ENCODE measurements around the gene NEDD4L. TPM values are rescaled to one million over a fixed set of nuclear protein-coding genes. Genes with fewer than 3 reads are reported as not detected.

NEDD4L gene
- total RNA-seq, 1 experiment from 2014 or later = 57.4 TPM

DNA sequence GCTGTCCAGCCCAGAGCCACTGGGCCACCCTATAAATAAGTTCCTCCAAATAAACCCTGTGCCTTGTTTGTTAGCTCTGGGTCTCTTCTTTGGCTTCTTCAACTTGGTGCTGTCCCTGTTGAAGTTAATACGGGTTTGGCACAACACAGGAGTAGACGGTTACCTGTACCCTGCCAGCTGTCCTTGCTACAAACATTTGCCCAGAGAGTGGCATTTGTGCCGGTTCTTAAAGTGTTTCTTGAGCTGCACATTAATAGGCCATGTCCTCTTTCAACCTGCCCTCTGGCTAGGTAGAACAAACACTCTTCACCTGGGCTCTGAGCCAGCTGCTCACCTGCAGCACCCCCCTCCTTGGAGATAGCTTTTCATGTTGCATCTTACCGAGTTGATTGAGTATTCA is 139.2 kb downstream of the NEDD4L start:
- H2AFZ ChIP-seq = no peak overlapping the region
- POLR2A ChIA-PET (ENCODE audit: unreplicated experiment) = no interaction called here
- H3K27me3 ChIP-seq (ENCODE audit: insufficient read depth, low read depth) = no peaks in the 10 kb centered on the region
- intact Hi-C loops (cut with micrococcal nuclease; ENCODE audit: unreplicated experiment) = loop anchor here (10.0 kb wide), 1 partner anchor 82 kb away; no protein-coding TSS in a partner anchor
- peaks cover 42% of the 10 kb centered on the region for H3F3A ChIP-seq (ENCODE audit: insufficient read depth, low read depth)
- no peaks in the 10 kb centered on the region for H4K20me1 ChIP-seq (ENCODE audit: insufficient read depth)
- CTCF ChIA-PET = no interaction called here
- no peak for DNase-seq
- H3K4me1 ChIP-seq (replicated peaks; ENCODE audit: insufficient read depth) = peaks cover 62% of the 10 kb centered on the region
- no TSS peak for BruUV-seq (replicated peaks)
- 0 out of 2 replicates have a peak overlapping the region, but pooled peaks have one; percentile 16 for H3K27ac ChIP-seq
- TF ChIP-seq EZH2 (IDR thresholded peaks at IDR 0.05; ENCODE audit: low read depth) = no peak
- TF ChIP-seq, protein P1, sequence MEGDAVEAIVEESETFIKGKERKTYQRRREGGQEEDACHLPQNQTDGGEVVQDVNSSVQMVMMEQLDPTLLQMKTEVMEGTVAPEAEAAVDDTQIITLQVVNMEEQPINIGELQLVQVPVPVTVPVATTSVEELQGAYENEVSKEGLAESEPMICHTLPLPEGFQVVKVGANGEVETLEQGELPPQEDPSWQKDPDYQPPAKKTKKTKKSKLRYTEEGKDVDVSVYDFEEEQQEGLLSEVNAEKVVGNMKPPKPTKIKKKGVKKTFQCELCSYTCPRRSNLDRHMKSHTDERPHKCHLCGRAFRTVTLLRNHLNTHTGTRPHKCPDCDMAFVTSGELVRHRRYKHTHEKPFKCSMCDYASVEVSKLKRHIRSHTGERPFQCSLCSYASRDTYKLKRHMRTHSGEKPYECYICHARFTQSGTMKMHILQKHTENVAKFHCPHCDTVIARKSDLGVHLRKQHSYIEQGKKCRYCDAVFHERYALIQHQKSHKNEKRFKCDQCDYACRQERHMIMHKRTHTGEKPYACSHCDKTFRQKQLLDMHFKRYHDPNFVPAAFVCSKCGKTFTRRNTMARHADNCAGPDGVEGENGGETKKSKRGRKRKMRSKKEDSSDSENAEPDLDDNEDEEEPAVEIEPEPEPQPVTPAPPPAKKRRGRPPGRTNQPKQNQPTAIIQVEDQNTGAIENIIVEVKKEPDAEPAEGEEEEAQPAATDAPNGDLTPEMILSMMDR (conservative IDR thresholded peaks at IDR 0.05) = no peak
- H3K36me3 ChIP-seq (ENCODE audit: low read depth) = no peaks in the 10 kb centered on the region
- no peaks in the 10 kb centered on the region for H3K9me2 ChIP-seq (ENCODE audit: insufficient read depth)
- H3K79me2 ChIP-seq (ENCODE audit: low read depth) = peaks cover 81% of the 10 kb centered on the region
- H3K4me3 ChIP-seq = no peak overlapping the region
- H3K9me3 ChIP-seq (ENCODE audit: insufficient read depth, low read depth) = no peaks in the 10 kb centered on the region
- no peak overlapping the region; the same call in 1 of the 2 replicates for H3K4me2 ChIP-seq

DNA sequence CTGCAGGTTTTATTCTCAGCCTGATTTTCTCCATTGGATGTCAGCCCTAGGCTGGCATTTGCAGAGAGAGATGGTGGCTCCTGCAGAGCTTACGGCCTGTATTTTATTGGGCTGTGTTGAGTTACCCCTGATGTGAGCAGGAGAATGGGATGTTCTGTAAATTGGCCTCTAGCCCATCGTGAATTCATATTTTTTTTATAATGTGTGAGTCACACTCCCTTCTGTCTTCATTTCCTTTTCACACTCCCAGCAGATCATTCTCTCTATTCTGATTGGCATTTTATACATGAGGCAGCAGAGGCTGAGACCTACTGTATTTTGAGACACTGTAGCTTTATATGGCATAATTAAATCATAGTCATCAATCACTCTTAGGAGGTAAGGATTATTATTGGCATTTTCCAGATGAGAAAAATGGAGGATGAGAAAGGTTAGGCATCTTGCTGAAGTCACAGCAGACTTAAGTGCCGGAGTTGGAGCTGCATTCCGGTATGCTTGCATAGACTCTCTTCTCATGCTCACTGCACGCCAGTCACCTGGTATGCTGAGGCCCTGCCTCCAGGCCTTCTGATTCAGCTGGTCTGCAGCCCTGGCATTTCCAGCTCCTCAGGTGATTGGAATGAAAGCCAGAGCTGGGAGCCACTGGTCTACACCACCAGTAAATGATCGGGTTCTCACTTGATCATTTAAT is 142.4 kb downstream of the NEDD4L start:
- H3K4me2 ChIP-seq = peak overlapping the region; percentile 83
- H2AFZ ChIP-seq = no peak overlapping the region
- H3K27ac ChIP-seq = peak overlapping the region; percentile 92
- ChIA-PET POLR2A (ENCODE audit: unreplicated experiment) (interaction anchor here (0.6 to 0.8 kb wide), 3 partner anchors 32 to 1767 kb away, joined by 3 to 12 read pairs (median 4); no protein-coding TSS in a partner anchor), CTCF (no interaction called here)
- peaks cover 85% of the 10 kb centered on the region for H3K4me1 ChIP-seq (replicated peaks; ENCODE audit: insufficient read depth)
- H4K20me1 ChIP-seq (ENCODE audit: insufficient read depth) = no peaks in the 10 kb centered on the region
- intact Hi-C loops (cut with micrococcal nuclease; ENCODE audit: unreplicated experiment) = loop anchor here (1.0 to 10.0 kb wide), 3 partner anchors 35 to 136 kb away; no protein-coding TSS in a partner anchor
- DNase-seq = peak; percentile 73 to 96
- no peaks in the 10 kb centered on the region for H3K9me2 ChIP-seq (ENCODE audit: insufficient read depth)
- peaks cover 79% of the 10 kb centered on the region for H3K79me2 ChIP-seq (ENCODE audit: low read depth)
- no peak for TF ChIP-seq EZH2 (IDR thresholded peaks at IDR 0.05; ENCODE audit: low read depth)
- TF ChIP-seq, protein P1 (conservative IDR thresholded peaks at IDR 0.05) = no peak
- peaks cover 42% of the 10 kb centered on the region for H3F3A ChIP-seq (ENCODE audit: insufficient read depth, low read depth)
- H3K9me3 ChIP-seq (ENCODE audit: insufficient read depth, low read depth) = no peaks in the 10 kb centered on the region
- H3K4me3 ChIP-seq = peak overlapping the region; percentile 32; the same call in 1 of the 2 replicates
- no peaks in the 10 kb centered on the region for H3K27me3 ChIP-seq (ENCODE audit: insufficient read depth, low read depth)
- BruUV-seq (replicated peaks) = no TSS peak
- H3K36me3 ChIP-seq (ENCODE audit: low read depth) = no peaks in the 10 kb centered on the region

DNA sequence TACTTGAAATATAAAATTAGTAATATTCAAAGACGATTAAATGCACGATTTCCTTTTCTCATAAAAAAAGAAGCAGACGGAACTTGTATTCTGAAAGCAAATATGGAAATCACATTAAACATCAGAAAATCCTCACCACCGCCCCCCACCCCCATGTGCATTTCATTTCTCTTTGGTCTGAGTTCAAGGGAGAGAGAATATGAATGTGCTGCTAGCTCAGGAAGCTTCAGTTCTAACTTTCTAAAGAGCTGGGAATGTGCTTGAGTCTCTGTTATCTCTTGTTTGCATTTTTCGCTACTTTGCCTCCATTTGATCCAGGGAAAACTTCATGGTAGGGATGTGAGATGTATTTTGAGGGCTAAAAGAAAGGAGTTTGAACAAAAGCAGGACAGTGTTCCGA is 143.6 kb downstream of the NEDD4L start:
- peaks cover 85% of the 10 kb centered on the region for H3K4me1 ChIP-seq (replicated peaks; ENCODE audit: insufficient read depth)
- no peaks in the 10 kb centered on the region for H3K9me3 ChIP-seq (ENCODE audit: insufficient read depth, low read depth)
- TF ChIP-seq, protein P1 (conservative IDR thresholded peaks at IDR 0.05) = no peak
- no peak for TF ChIP-seq EZH2 (IDR thresholded peaks at IDR 0.05; ENCODE audit: low read depth)
- CTCF ChIA-PET = no interaction called here
- H3K36me3 ChIP-seq (ENCODE audit: low read depth) = no peaks in the 10 kb centered on the region
- peaks cover 80% of the 10 kb centered on the region for H3K79me2 ChIP-seq (ENCODE audit: low read depth)
- intact Hi-C loops (cut with micrococcal nuclease; ENCODE audit: unreplicated experiment) = loop anchor here (2.0 to 10.0 kb wide), 2 partner anchors 77 to 135 kb away; no protein-coding TSS in a partner anchor
- H4K20me1 ChIP-seq (ENCODE audit: insufficient read depth) = no peaks in the 10 kb centered on the region
- no TSS peak for BruUV-seq (replicated peaks)
- no peak overlapping the region for H2AFZ ChIP-seq
- no peak for DNase-seq
- no peak overlapping the region for H3K4me3 ChIP-seq
- no peaks in the 10 kb centered on the region for H3K27me3 ChIP-seq (ENCODE audit: insufficient read depth, low read depth)
- POLR2A ChIA-PET (ENCODE audit: unreplicated experiment) = no interaction called here
- H3K9me2 ChIP-seq (ENCODE audit: insufficient read depth) = no peaks in the 10 kb centered on the region
- peak overlapping the region; percentile 92 for H3K27ac ChIP-seq
- peak overlapping the region; percentile 83 for H3K4me2 ChIP-seq
- peaks cover 40% of the 10 kb centered on the region for H3F3A ChIP-seq (ENCODE audit: insufficient read depth, low read depth)

Data from PC-9 (cell line).